ENCODE measurements around the gene CPN2.

Gene CPN2

GRCh38 chr3:194320744-194321243, 30.3 kb downstream of the CPN2 start:
- DNase-seq = no peak
- H2BK15ac ChIP-seq (ENCODE audit: low read depth, poor library complexity, severe bottlenecking) = no peak overlapping the region
- no peak overlapping the region for H2AFZ ChIP-seq (ENCODE audit: low read depth, low read length)
- H4K91ac ChIP-seq (ENCODE audit: low read length) = no peak overlapping the region
- H3K4me3 ChIP-seq (ENCODE audit: insufficient read depth in 1 of 2, low read depth in 1 of 2, low read length in 2 of 2) = no peak overlapping the region
- H3K27ac ChIP-seq (ENCODE audit: low read length, poor library complexity, severe bottlenecking) = no peak overlapping the region
- H3K14ac ChIP-seq (ENCODE audit: low read length in 2 of 2) = no peak overlapping the region
- H3K9ac ChIP-seq (ENCODE audit: low read length) = no peak overlapping the region
- H2BK120ac ChIP-seq (ENCODE audit: low read depth, low read length) = no peak overlapping the region
- no peaks in the 10 kb centered on the region for H3K36me3 ChIP-seq (ENCODE audit: control insufficient read depth in 1 of 2, insufficient read depth in 2 of 2, low read depth in 1 of 2, low read length in 2 of 2)
- H3K27me3 ChIP-seq (ENCODE audit: control insufficient read depth in 1 of 2, insufficient read depth in 1 of 2, low read length in 2 of 2) = peaks cover 21 to 69% of the 10 kb centered on the region in 2 experiments
- no peak overlapping the region for H2BK5ac ChIP-seq (ENCODE audit: low read depth, low read length, poor library complexity, severe bottlenecking)
- H3K4me2 ChIP-seq (ENCODE audit: low read length, poor library complexity, severe bottlenecking) = no peak overlapping the region
- H2BK12ac ChIP-seq (ENCODE audit: low read length in 2 of 2) = no peak overlapping the region
- no peak overlapping the region for H3K18ac ChIP-seq (ENCODE audit: low read depth in 1 of 2, low read length in 2 of 2)
- peaks cover 25% of the 10 kb centered on the region for H3K9me3 ChIP-seq (ENCODE audit: control insufficient read depth, low read length)
- no peaks in the 10 kb centered on the region for H3K79me1 ChIP-seq (replicated peaks; ENCODE audit: low read length, poor library complexity, severe bottlenecking)
- H3K4ac ChIP-seq (ENCODE audit: low read depth in 1 of 2, low read length in 2 of 2) = no peak overlapping the region
- H3K23ac ChIP-seq (ENCODE audit: low read length in 2 of 2) = no peak overlapping the region
- no peak overlapping the region for H2AK5ac ChIP-seq (ENCODE audit: low read length, severe bottlenecking)
- WGBS = 94% methylated on average over 10 of the region's 10 CpGs
- H4K8ac ChIP-seq (ENCODE audit: low read length) = no peak overlapping the region
- H3K4me1 ChIP-seq (ENCODE audit: control insufficient read depth, insufficient read depth, low read depth, low read length) = peaks cover 32% of the 10 kb centered on the region

DNA sequence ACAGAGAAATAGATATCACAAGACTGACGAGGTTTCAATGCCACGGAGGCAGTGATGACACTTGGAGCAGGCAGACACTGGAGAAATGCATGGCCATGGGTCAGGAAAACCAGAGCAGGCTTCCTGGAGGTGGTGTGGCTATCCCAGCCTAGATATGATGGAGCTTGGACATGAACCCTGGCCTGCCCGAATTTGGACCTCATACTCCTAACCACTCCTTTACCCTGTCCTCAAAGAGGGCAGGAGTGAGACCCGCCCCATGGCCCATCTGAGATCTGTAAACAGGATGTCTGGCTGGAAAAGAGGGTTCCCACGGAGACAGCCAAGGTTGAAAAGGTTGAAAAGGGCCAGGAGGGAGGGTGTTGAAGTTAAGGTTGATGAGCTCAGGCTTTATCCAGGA, 31.0 kb downstream of the CPN2 start:
- 82% methylated on average over 4 of the region's 5 CpGs for WGBS

DNA sequence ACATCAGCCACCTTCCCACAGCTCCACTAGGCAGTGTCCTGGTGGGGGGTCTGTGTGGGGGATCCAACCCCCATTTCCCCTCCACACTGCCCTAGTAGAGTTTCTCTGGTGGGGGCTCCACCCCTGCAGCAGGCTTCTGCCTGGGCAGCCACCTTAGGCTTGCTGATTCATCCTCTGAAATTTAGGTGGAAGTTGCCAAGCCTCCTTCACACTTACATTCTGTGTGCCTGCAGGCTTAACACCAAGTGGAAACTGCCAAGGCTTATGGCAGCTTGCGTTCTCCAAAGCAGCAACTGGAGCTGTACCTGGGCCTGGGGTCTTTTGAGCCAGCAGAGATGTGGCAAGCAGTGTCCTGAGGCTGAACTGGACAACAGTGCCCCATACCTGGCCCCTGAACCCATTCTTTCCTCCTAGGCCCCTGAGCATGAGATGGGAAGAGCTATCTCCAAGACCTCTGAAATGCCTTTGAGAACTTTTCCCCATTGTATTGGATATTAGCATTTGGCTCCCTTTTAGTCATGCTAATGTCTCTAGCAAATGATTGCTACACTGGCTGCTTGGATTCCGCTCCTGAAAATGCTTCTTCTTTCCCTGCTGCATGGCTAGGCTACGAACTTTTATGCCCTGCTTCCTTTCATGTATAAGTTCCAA, 32.5 kb downstream of the CPN2 start:
- H3K4me1 ChIP-seq (ENCODE audit: control insufficient read depth, insufficient read depth, low read depth, low read length) = peaks cover 35% of the 10 kb centered on the region
- no peak overlapping the region for H3K14ac ChIP-seq (ENCODE audit: low read length in 2 of 2)
- no peak overlapping the region for H3K23ac ChIP-seq (ENCODE audit: low read length in 2 of 2)
- H3K27ac ChIP-seq (ENCODE audit: low read length, poor library complexity, severe bottlenecking) = no peak overlapping the region
- no peaks in the 10 kb centered on the region for H3K36me3 ChIP-seq (ENCODE audit: control insufficient read depth in 1 of 2, insufficient read depth in 2 of 2, low read depth in 1 of 2, low read length in 2 of 2)
- no peak overlapping the region for H4K8ac ChIP-seq (ENCODE audit: low read length)
- peaks cover 25% of the 10 kb centered on the region for H3K9me3 ChIP-seq (ENCODE audit: control insufficient read depth, low read length)
- H2AFZ ChIP-seq (ENCODE audit: low read depth, low read length) = no peak overlapping the region
- no peaks in the 10 kb centered on the region for H3K79me1 ChIP-seq (replicated peaks; ENCODE audit: low read length, poor library complexity, severe bottlenecking)
- H2BK120ac ChIP-seq (ENCODE audit: low read depth, low read length) = no peak overlapping the region
- no peak overlapping the region for H2BK12ac ChIP-seq (ENCODE audit: low read length in 2 of 2)
- no peak overlapping the region for H3K4me2 ChIP-seq (ENCODE audit: low read length, poor library complexity, severe bottlenecking)
- no peak overlapping the region for H3K4me3 ChIP-seq (ENCODE audit: insufficient read depth in 1 of 2, low read depth in 1 of 2, low read length in 2 of 2)
- WGBS = 87% methylated on average over 3 of the region's 3 CpGs
- H3K4ac ChIP-seq (ENCODE audit: low read depth in 1 of 2, low read length in 2 of 2) = peak overlapping the region in 1 of 2 experiments; percentile 10
- DNase-seq = no peak
- no peak overlapping the region for H2BK5ac ChIP-seq (ENCODE audit: low read depth, low read length, poor library complexity, severe bottlenecking)
- H3K18ac ChIP-seq (ENCODE audit: low read depth in 1 of 2, low read length in 2 of 2) = no peak overlapping the region
- peaks cover 28 to 72% of the 10 kb centered on the region in 2 experiments for H3K27me3 ChIP-seq (ENCODE audit: control insufficient read depth in 1 of 2, insufficient read depth in 1 of 2, low read length in 2 of 2)
- H2BK15ac ChIP-seq (ENCODE audit: low read depth, poor library complexity, severe bottlenecking) = no peak overlapping the region
- no peak overlapping the region for H3K9ac ChIP-seq (ENCODE audit: low read length)
- H2AK5ac ChIP-seq (ENCODE audit: low read length, severe bottlenecking) = no peak overlapping the region
- peak overlapping the region; percentile 29 for H4K91ac ChIP-seq (ENCODE audit: low read length)

More for the DNA sequence above, 31.0 kb downstream of the CPN2 start:
- Histone ChIP-seq H2BK5ac (ENCODE audit: low read depth, low read length, poor library complexity, severe bottlenecking) (no peak overlapping the region), H3K23ac (ENCODE audit: low read length in 2 of 2) (no peak overlapping the region), H3K27me3 (ENCODE audit: control insufficient read depth in 1 of 2, insufficient read depth in 1 of 2, low read length in 2 of 2) (peaks cover 21 to 69% of the 10 kb centered on the region in 2 experiments), H2BK12ac (ENCODE audit: low read length in 2 of 2) (no peak overlapping the region), H3K4me3 (ENCODE audit: insufficient read depth in 1 of 2, low read depth in 1 of 2, low read length in 2 of 2) (no peak overlapping the region), H3K14ac (ENCODE audit: low read length in 2 of 2) (no peak overlapping the region), H4K8ac (ENCODE audit: low read length) (no peak overlapping the region), H3K4ac (ENCODE audit: low read depth in 1 of 2, low read length in 2 of 2) (no peak overlapping the region), H2AFZ (ENCODE audit: low read depth, low read length) (no peak overlapping the region), H3K79me1 (replicated peaks; ENCODE audit: low read length, poor library complexity, severe bottlenecking) (no peaks in the 10 kb centered on the region), H3K18ac (ENCODE audit: low read depth in 1 of 2, low read length in 2 of 2) (no peak overlapping the region), H3K4me2 (ENCODE audit: low read length, poor library complexity, severe bottlenecking) (no peak overlapping the region), H3K27ac (ENCODE audit: low read length, poor library complexity, severe bottlenecking) (no peak overlapping the region), H3K36me3 (ENCODE audit: control insufficient read depth in 1 of 2, insufficient read depth in 2 of 2, low read depth in 1 of 2, low read length in 2 of 2) (no peaks in the 10 kb centered on the region), H2AK5ac (ENCODE audit: low read length, severe bottlenecking) (no peak overlapping the region), H4K91ac (ENCODE audit: low read length) (no peak overlapping the region), H2BK15ac (ENCODE audit: low read depth, poor library complexity, severe bottlenecking) (peak overlapping the region; percentile 29), H2BK120ac (ENCODE audit: low read depth, low read length) (no peak overlapping the region), H3K4me1 (ENCODE audit: control insufficient read depth, insufficient read depth, low read depth, low read length) (peaks cover 36% of the 10 kb centered on the region), H3K9ac (ENCODE audit: low read length) (no peak overlapping the region), H3K9me3 (ENCODE audit: control insufficient read depth, low read length) (peaks cover 25% of the 10 kb centered on the region)
- DNase-seq = no peak

GRCh38 chr3:194316918-194317317, 34.2 kb downstream of the CPN2 start:
- Histone ChIP-seq H3K4ac (ENCODE audit: low read depth in 1 of 2, low read length in 2 of 2) (no peak overlapping the region), H3K4me1 (ENCODE audit: control insufficient read depth, insufficient read depth, low read depth, low read length) (peaks cover 37% of the 10 kb centered on the region), H2AFZ (ENCODE audit: low read depth, low read length) (no peak overlapping the region), H3K36me3 (ENCODE audit: control insufficient read depth in 1 of 2, insufficient read depth in 2 of 2, low read depth in 1 of 2, low read length in 2 of 2) (no peaks in the 10 kb centered on the region), H3K27ac (ENCODE audit: low read length, poor library complexity, severe bottlenecking) (no peak overlapping the region), H4K8ac (ENCODE audit: low read length) (no peak overlapping the region), H3K18ac (ENCODE audit: low read depth in 1 of 2, low read length in 2 of 2) (no peak overlapping the region), H2AK5ac (ENCODE audit: low read length, severe bottlenecking) (no peak overlapping the region), H2BK5ac (ENCODE audit: low read depth, low read length, poor library complexity, severe bottlenecking) (no peak overlapping the region), H3K23ac (ENCODE audit: low read length in 2 of 2) (no peak overlapping the region), H3K4me2 (ENCODE audit: low read length, poor library complexity, severe bottlenecking) (no peak overlapping the region), H3K14ac (ENCODE audit: low read length in 2 of 2) (no peak overlapping the region), H3K27me3 (ENCODE audit: control insufficient read depth in 1 of 2, insufficient read depth in 1 of 2, low read length in 2 of 2) (peaks cover 33 to 63% of the 10 kb centered on the region in 2 experiments), H2BK15ac (ENCODE audit: low read depth, poor library complexity, severe bottlenecking) (no peak overlapping the region), H3K79me1 (replicated peaks; ENCODE audit: low read length, poor library complexity, severe bottlenecking) (no peaks in the 10 kb centered on the region), H3K9me3 (ENCODE audit: control insufficient read depth, low read length) (peaks cover 25% of the 10 kb centered on the region), H3K9ac (ENCODE audit: low read length) (no peak overlapping the region), H2BK120ac (ENCODE audit: low read depth, low read length) (no peak overlapping the region), H3K4me3 (ENCODE audit: insufficient read depth in 1 of 2, low read depth in 1 of 2, low read length in 2 of 2) (no peak overlapping the region), H4K91ac (ENCODE audit: low read length) (no peak overlapping the region), H2BK12ac (ENCODE audit: low read length in 2 of 2) (no peak overlapping the region)
- 89% methylated on average over 5 of the region's 6 CpGs for WGBS
- no peak for DNase-seq

Data from mesenchymal stem cell (in vitro differentiated cells and primary cell).